Mesendoderm (in vitro differentiated cells): ENCODE data around the gene SNRPD3.

Source experiments
- DNase-seq: peaks from one replicate; pipeline ENCODE4 v3.0.0; 2013
- H2AK5ac ChIP-seq: 2 replicates; pipeline ENCODE4 v1.6.1; 2013; ENCODE audit warnings: low read length, inconsistent platforms
- H2BK120ac ChIP-seq: 2 replicates; pipeline ENCODE4 v1.6.1; 2013; ENCODE audit warnings: low read depth, mild to moderate bottlenecking, low read length, moderate library complexity, mixed read lengths
- H2BK15ac ChIP-seq: replicated peaks from 2 replicates; pipeline ENCODE4 v1.6.1; 2013; ENCODE audit warnings: low read depth, mild to moderate bottlenecking, moderate library complexity
- H2BK5ac ChIP-seq: 2 replicates; pipeline ENCODE4 v1.6.1; 2013; ENCODE audit warnings: low read length, inconsistent platforms
- H3K18ac ChIP-seq: 2 replicates; pipeline ENCODE4 v1.6.1; 2013; ENCODE audit warnings: mild to moderate bottlenecking, low read length, mixed read lengths
- H3K23ac ChIP-seq: one replicate; pipeline ENCODE4 v1.6.1; 2013; ENCODE audit warnings: low read length
- H3K27ac ChIP-seq: 2 replicates; pipeline ENCODE4 v1.5.1; 2013; ENCODE audit warnings: low read depth, mild to moderate bottlenecking, inconsistent platforms, low read length, moderate library complexity
- H3K27me3 ChIP-seq: 2 replicates; pipeline ENCODE4 v1.6.1; 2013; ENCODE audit warnings: low read length, control low read depth, mild to moderate bottlenecking, inconsistent platforms; ENCODE audit not compliant: insufficient read depth, poor library complexity
- H3K36me3 ChIP-seq: 2 replicates; pipeline ENCODE4 v1.6.1; 2013; ENCODE audit warnings: low read length, inconsistent platforms; ENCODE audit not compliant: control insufficient read depth, insufficient read depth
- H3K4ac ChIP-seq: one replicate; pipeline ENCODE4 v1.6.1; 2013; ENCODE audit warnings: low read depth, mild to moderate bottlenecking, low read length, moderate library complexity
- H3K4me1 ChIP-seq: 2 replicates; pipeline ENCODE4 v1.6.1; 2013; ENCODE audit warnings: low read depth, low read length, inconsistent platforms; ENCODE audit not compliant: control insufficient read depth
- H3K4me2 ChIP-seq: 2 replicates; pipeline ENCODE4 v1.6.1; 2013; ENCODE audit warnings: low read length
- H3K4me3 ChIP-seq: 2 replicates; pipeline ENCODE4 v1.5.1; 2013; ENCODE audit warnings: mild to moderate bottlenecking, low read length
- H3K56ac ChIP-seq: one replicate; pipeline ENCODE4 v1.6.1; 2013; ENCODE audit warnings: low read length
- H3K79me1 ChIP-seq: 2 replicates; pipeline ENCODE4 v1.6.1; 2013; ENCODE audit warnings: low read length, inconsistent platforms
- H3K79me2 ChIP-seq: 2 replicates; pipeline ENCODE4 v1.6.1; 2013; ENCODE audit warnings: mild to moderate bottlenecking, low read length; ENCODE audit not compliant: control insufficient read depth, insufficient read depth
- H3K9ac ChIP-seq: 2 replicates; pipeline ENCODE4 v1.6.1; 2013; ENCODE audit warnings: low read length, inconsistent platforms
- H4K5ac ChIP-seq: one replicate; pipeline ENCODE4 v1.6.1; 2013; ENCODE audit warnings: low read length
- H4K8ac ChIP-seq: one replicate; pipeline ENCODE4 v1.6.1; 2013; ENCODE audit warnings: low read depth, mild to moderate bottlenecking, control low read depth, low read length, moderate library complexity
- WGBS: extraction: QIAGEN DNeasy Blood & Tissue Kit; methylation state at CpG from one replicate; pipeline ENCODE4 v1.1.7; 2013; ENCODE audit warnings: low lambda C conversion rate, missing lambda C conversion rate; ENCODE audit not compliant: insufficient coverage; ENCODE audit errors: extremely low coverage; 5-methylcytosine and 5-hydroxymethylcytosine counted together

SNRPD3 gene

DNA sequence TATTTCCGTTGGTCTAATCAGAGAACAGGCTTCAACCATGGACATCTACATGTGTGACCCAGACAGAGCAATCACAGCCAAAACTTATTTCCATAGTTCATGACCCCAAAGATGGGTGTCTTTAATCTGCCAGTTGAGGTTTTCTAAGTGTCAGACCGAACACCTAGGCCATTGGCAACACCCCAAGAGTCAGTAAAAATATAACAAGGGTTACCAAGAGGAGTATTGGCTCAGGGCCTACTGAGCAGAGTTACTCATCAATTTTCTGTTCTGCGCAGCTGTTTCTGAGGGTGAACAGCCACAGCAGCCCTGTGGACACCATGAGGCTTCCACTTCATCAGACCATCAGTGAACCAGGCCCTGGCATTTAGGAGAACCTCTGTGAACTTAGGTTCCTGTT lies 19.7 kb upstream of the SNRPD3 start:
- H2BK5ac ChIP-seq: no peak overlapping the region
- no peaks in the 10 kb centered on the region for H3K79me2 ChIP-seq
- no peak overlapping the region for H2BK120ac ChIP-seq
- peaks cover 3% of the 10 kb centered on the region for H3K36me3 ChIP-seq
- H2AK5ac ChIP-seq: no peak overlapping the region
- no peak for DNase-seq
- no peak overlapping the region for H3K27ac ChIP-seq
- H4K5ac ChIP-seq: no peak overlapping the region
- H3K4me1 ChIP-seq: no peaks in the 10 kb centered on the region
- no peak overlapping the region for H3K9ac ChIP-seq
- H3K56ac ChIP-seq: no peak overlapping the region
- H3K23ac ChIP-seq: no peak overlapping the region
- WGBS: no CpG with 5 or more reads among the region's 3 CpGs
- H3K27me3 ChIP-seq: no peaks in the 10 kb centered on the region
- H2BK15ac ChIP-seq: no peak overlapping the region
- no peaks in the 10 kb centered on the region for H3K79me1 ChIP-seq
- no peak overlapping the region for H3K4me2 ChIP-seq
- no peak overlapping the region for H3K4ac ChIP-seq
- no peak overlapping the region for H3K18ac ChIP-seq
- no peak overlapping the region for H3K4me3 ChIP-seq
- no peak overlapping the region for H4K8ac ChIP-seq

DNA sequence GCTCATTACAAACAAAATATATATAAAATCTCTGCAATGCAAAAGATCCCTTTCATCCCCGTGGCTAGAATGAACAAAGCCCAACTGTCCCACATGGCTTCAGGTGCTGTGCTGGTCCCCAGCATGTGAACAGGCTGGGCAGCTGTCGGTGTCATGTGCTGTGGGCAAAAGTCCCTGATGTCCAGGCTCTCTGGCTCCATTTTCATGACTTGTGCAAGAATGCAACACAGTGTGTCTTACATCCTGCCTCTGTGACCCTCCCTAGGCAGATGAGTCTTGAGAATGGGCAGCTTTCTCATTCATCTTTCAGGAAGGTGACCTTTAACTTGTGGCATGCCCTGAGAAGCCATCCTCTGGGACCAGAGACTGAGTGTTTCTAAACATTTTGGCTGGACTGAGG lies 15.3 kb upstream of the SNRPD3 start:
- H3K18ac ChIP-seq: no peak overlapping the region
- no peak overlapping the region for H4K8ac ChIP-seq
- no peaks in the 10 kb centered on the region for H3K79me2 ChIP-seq
- no CpG with 5 or more reads among the region's 2 CpGs for WGBS
- H3K27me3 ChIP-seq: no peaks in the 10 kb centered on the region
- no peaks in the 10 kb centered on the region for H3K79me1 ChIP-seq
- H2BK5ac ChIP-seq: no peak overlapping the region
- no peaks in the 10 kb centered on the region for H3K4me1 ChIP-seq
- H4K5ac ChIP-seq: no peak overlapping the region
- H2BK120ac ChIP-seq: no peak overlapping the region
- no peak overlapping the region for H3K4me2 ChIP-seq
- H2AK5ac ChIP-seq: no peak overlapping the region
- H3K27ac ChIP-seq: no peak overlapping the region
- no peak overlapping the region for H3K56ac ChIP-seq
- H3K4ac ChIP-seq: no peak overlapping the region
- no peak for DNase-seq
- peaks cover 9% of the 10 kb centered on the region for H3K36me3 ChIP-seq
- no peak overlapping the region for H2BK15ac ChIP-seq
- H3K4me3 ChIP-seq: no peak overlapping the region
- H3K23ac ChIP-seq: no peak overlapping the region
- H3K9ac ChIP-seq: no peak overlapping the region

DNA sequence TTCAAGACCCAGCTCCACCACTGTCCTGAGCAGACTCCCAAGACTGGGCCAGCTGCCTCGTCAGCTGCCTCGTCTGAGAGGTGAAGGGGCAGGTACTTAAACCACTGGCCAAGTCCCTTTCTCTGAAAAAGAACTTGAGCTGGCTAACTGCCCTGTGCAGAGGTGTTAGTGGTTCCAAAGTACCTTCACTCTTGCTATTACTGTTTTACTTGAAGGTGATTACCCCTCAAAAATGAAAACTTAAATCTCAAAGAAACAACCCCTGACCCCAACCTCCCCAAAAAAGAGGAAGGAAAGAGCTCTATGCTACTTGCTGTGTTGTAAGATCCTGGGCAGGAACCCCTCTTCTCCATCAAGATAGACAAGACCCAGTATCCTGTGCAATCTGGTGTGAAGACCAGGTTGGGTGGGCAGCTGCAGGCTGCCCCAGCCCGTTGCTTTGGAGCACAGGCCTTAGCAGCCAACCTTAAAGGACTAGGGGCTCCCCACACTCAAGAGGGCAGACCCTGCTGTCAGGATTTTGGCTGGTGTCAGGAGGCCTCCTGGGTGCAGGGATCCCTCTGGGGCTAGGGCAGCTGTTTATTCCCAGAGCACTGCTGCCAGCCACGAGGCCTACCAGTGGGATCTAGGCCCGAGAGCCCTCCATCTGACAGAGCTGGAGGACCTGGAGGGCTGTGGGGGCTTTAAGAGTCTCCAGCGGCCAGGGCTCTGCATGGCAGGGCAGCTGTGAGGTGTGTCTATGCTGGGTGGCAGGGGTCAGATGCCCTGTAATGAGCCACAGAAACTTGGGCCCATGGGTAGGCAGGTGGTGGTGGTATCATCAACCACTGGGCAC lies 13.9 kb upstream of the SNRPD3 start:
- peaks cover 9% of the 10 kb centered on the region for H3K36me3 ChIP-seq

DNA sequence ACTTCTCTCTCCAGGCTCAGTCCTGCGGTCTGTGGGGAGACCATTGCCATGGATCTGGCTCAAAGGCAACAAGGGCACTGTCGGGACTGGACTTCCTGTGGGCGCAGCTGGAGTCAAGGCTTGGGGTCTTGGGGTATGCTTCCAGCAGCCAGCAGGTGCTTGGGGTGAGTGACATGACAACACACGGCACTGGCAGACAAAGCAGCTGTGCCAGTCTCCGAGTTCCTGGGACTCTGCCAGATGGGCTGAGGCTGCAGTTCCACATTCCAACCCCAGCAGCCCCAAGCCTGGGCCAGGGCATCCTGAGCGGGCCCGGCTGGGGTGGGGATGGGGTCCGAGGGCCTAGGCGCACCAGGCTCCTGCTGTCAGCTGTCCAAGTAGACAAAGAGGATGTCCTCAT lies 13.2 kb upstream of the SNRPD3 start:
- Histone ChIP-seq H2BK15ac (no peak overlapping the region), H4K5ac (no peak overlapping the region), H3K4me2 (no peak overlapping the region), H2BK120ac (no peak overlapping the region), H4K8ac (no peak overlapping the region), H3K4me1 (no peaks in the 10 kb centered on the region), H3K18ac (no peak overlapping the region), H3K36me3 (peaks cover 15% of the 10 kb centered on the region), H3K56ac (no peak overlapping the region), H3K79me1 (no peaks in the 10 kb centered on the region), H2AK5ac (no peak overlapping the region), H3K27me3 (no peaks in the 10 kb centered on the region), H3K4me3 (no peak overlapping the region), H3K9ac (no peak overlapping the region), H3K23ac (no peak overlapping the region), H3K4ac (no peak overlapping the region), H3K79me2 (no peaks in the 10 kb centered on the region), H3K27ac (no peak overlapping the region), H2BK5ac (no peak overlapping the region)
- DNase-seq: no peak
- no CpG with 5 or more reads among the region's 9 CpGs for WGBS

More for the DNA sequence above, 13.9 kb upstream of the SNRPD3 start:
- WGBS: no CpG with 5 or more reads among the region's 6 CpGs
- no peaks in the 10 kb centered on the region for H3K79me2 ChIP-seq
- no peaks in the 10 kb centered on the region for H3K4me1 ChIP-seq
- H3K9ac ChIP-seq: no peak overlapping the region
- H3K27me3 ChIP-seq: no peaks in the 10 kb centered on the region
- H2AK5ac ChIP-seq: no peak overlapping the region
- no peak overlapping the region for H4K5ac ChIP-seq
- H3K4ac ChIP-seq: no peak overlapping the region
- H2BK120ac ChIP-seq: no peak overlapping the region
- H3K27ac ChIP-seq: no peak overlapping the region
- DNase-seq: no peak
- H4K8ac ChIP-seq: no peak overlapping the region
- H3K18ac ChIP-seq: no peak overlapping the region
- H3K4me2 ChIP-seq: no peak overlapping the region
- no peaks in the 10 kb centered on the region for H3K79me1 ChIP-seq
- H3K23ac ChIP-seq: no peak overlapping the region
- no peak overlapping the region for H3K56ac ChIP-seq
- no peak overlapping the region for H3K4me3 ChIP-seq
- H2BK15ac ChIP-seq: no peak overlapping the region
- H2BK5ac ChIP-seq: no peak overlapping the region

DNA sequence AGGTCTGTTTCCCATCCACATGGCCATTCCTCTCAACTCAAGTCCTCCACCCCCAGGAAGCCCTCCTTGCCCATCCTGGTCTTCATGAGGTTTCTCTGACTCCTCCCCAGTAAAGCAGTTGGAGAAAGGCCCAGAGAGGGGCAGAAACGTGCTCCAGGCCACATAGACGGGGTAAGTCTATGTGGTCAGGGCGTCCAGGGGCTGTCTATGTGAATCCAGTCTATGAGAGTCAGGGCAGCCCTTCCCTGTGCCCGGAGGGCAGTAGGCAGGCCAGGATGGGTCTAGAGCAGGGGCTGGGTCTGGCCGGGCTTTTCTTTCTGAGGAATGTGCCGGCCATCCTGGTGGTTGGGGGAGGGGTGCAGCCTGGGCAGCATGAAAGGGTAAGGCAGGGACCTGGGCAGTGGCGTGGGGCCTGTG lies 12.6 kb upstream of the SNRPD3 start:
- H4K8ac ChIP-seq: no peak overlapping the region
- no peak overlapping the region for H2BK120ac ChIP-seq
- no peak overlapping the region for H3K56ac ChIP-seq
- no peak overlapping the region for H3K4me2 ChIP-seq
- H3K9ac ChIP-seq: no peak overlapping the region
- H3K4me1 ChIP-seq: no peaks in the 10 kb centered on the region
- no peaks in the 10 kb centered on the region for H3K27me3 ChIP-seq
- DNase-seq: no peak
- H3K27ac ChIP-seq: no peak overlapping the region
- H2BK15ac ChIP-seq: no peak overlapping the region
- H3K23ac ChIP-seq: no peak overlapping the region
- H3K36me3 ChIP-seq: peaks cover 20% of the 10 kb centered on the region
- H3K4me3 ChIP-seq: no peak overlapping the region
- no peak overlapping the region for H2BK5ac ChIP-seq
- no peak overlapping the region for H4K5ac ChIP-seq
- H3K4ac ChIP-seq: no peak overlapping the region
- WGBS: no CpG with 5 or more reads among the region's 7 CpGs
- no peaks in the 10 kb centered on the region for H3K79me2 ChIP-seq
- H2AK5ac ChIP-seq: no peak overlapping the region
- no peaks in the 10 kb centered on the region for H3K79me1 ChIP-seq
- H3K18ac ChIP-seq: no peak overlapping the region
